Liver (tissue), 9 donors: Measurements from ENCODE around the gene TMEM259. TPM values are rescaled to one million over a fixed set of nuclear protein-coding genes. Genes with fewer than 3 reads are reported as not detected.

ENCODE experiments used
- DNase-seq: peaks from one replicate; pipeline ENCODE4 v3.0.0-alpha.2; 2017; ENCODE audit warnings: low spot score
- H3K27ac ChIP-seq, 2 donors: one replicate each; pipeline ENCODE4 v1.7.0; 2013; ENCODE audit warnings: inconsistent platforms in 2 of 2, low read length in 2 of 2, control low read depth in 1 of 2, low read depth in 1 of 2, mild to moderate bottlenecking in 1 of 2
- H3K27me3 ChIP-seq, 4 donors: one replicate each; pipeline versions ENCODE4 v1.6.1 to v1.7.0; 2013; ENCODE audit warnings: low read length in 3 of 4, inconsistent platforms in 1 of 4, mild to moderate bottlenecking in 1 of 4, moderate library complexity in 1 of 4; ENCODE audit not compliant: control insufficient read depth in 4 of 4, insufficient read depth in 4 of 4
- H3K36me3 ChIP-seq, 4 donors: one replicate each; pipeline versions ENCODE4 v1.6.1 to v1.7.0; 2013; ENCODE audit warnings: low read length in 3 of 4, mild to moderate bottlenecking in 3 of 4, low read depth in 1 of 4, moderate library complexity in 1 of 4; ENCODE audit not compliant: control insufficient read depth in 4 of 4, insufficient read depth in 3 of 4
- H3K4me1 ChIP-seq, 4 donors: one replicate each; pipeline versions ENCODE4 v1.6.1 to v1.7.0; 2013; ENCODE audit warnings: low read length in 3 of 4, mild to moderate bottlenecking in 3 of 4, moderate library complexity in 1 of 4; ENCODE audit not compliant: control insufficient read depth in 4 of 4, insufficient read depth in 4 of 4
- H3K4me3 ChIP-seq, 3 donors: one replicate each; pipeline versions ENCODE4 v1.6.1 to v1.7.0; 2013; ENCODE audit warnings: low read length in 3 of 3, control low read depth in 1 of 3, low read depth in 1 of 3, mild to moderate bottlenecking in 1 of 3
- H3K9ac ChIP-seq, 2 donors: one replicate each; pipeline ENCODE4 v1.7.0; 2013; ENCODE audit warnings: low read length in 2 of 2, mild to moderate bottlenecking in 2 of 2, moderate library complexity in 2 of 2, control low read depth in 1 of 2, low read depth in 1 of 2
- H3K9me3 ChIP-seq, 4 donors: one replicate each; pipeline versions ENCODE4 v1.6.1 to v1.7.0; 2013; ENCODE audit warnings: low read length in 3 of 4; ENCODE audit not compliant: control insufficient read depth in 4 of 4
- EGR1 ChIP-seq, 2 donors: IDR thresholded peaks; 2 replicates each; pipeline ENCODE4 v1.6.1; 2016 to 2018; ENCODE audit warnings: antibody characterized with exemption in 2 of 2, low read depth in 2 of 2
- FOXA1 ChIP-seq: IDR thresholded peaks from 2 replicates; pipeline ENCODE4 v1.6.1; 2016; ENCODE audit warnings: antibody characterized with exemption
- FOXA2 ChIP-seq: IDR thresholded peaks from 2 replicates; pipeline ENCODE4 v1.6.1; 2016; ENCODE audit warnings: antibody characterized with exemption
- GABPA ChIP-seq, 2 donors: IDR thresholded peaks in 1 of 2; conservative IDR thresholded peaks in 1 of 2; 2 replicates each; pipeline ENCODE4 v1.6.1; 2016; ENCODE audit warnings: antibody characterized with exemption in 2 of 2, mild to moderate bottlenecking in 1 of 2, moderate library complexity in 1 of 2
- HNF4A ChIP-seq, 2 donors: conservative IDR thresholded peaks; 2 replicates each; pipeline ENCODE4 v1.6.1; 2016; ENCODE audit warnings: antibody characterized with exemption in 2 of 2, mild to moderate bottlenecking in 2 of 2
- HNF4G ChIP-seq: IDR thresholded peaks from 2 replicates; pipeline ENCODE4 v1.6.1; 2016; ENCODE audit warnings: antibody characterized with exemption
- JUND ChIP-seq, 2 donors: IDR thresholded peaks; 2 replicates each; pipeline ENCODE4 v1.6.1; 2016; ENCODE audit warnings: antibody characterized with exemption in 2 of 2
- NR2F2 ChIP-seq: IDR thresholded peaks from 2 replicates; pipeline ENCODE4 v1.6.1; 2016; ENCODE audit warnings: antibody characterized with exemption
- RXRA ChIP-seq, 2 donors: IDR thresholded peaks; 2 replicates each; pipeline ENCODE4 v1.6.1; 2017 to 2018; ENCODE audit warnings: antibody characterized with exemption in 2 of 2, mild to moderate bottlenecking in 1 of 2
- SP1 ChIP-seq: IDR thresholded peaks from 2 replicates; pipeline ENCODE4 v1.6.1; 2018; ENCODE audit warnings: antibody characterized with exemption, mild to moderate bottlenecking
- TAF1 ChIP-seq: conservative IDR thresholded peaks from 2 replicates; pipeline ENCODE4 v1.6.1; 2016; ENCODE audit warnings: antibody characterized with exemption, mild to moderate bottlenecking
- YY1 ChIP-seq: IDR thresholded peaks from 2 replicates; pipeline ENCODE4 v1.6.1; 2016; ENCODE audit warnings: antibody characterized with exemption, mild to moderate bottlenecking
- WGBS: extraction: QIAGEN DNeasy Blood & Tissue Kit; methylation state at CpG from one replicate; pipeline ENCODE4 v1.1.7; 2013; 5-methylcytosine and 5-hydroxymethylcytosine counted together
- polyA plus RNA-seq, 2 donors: library from polyadenylated mRNA; stranded (reverse) in 1 of 2; unstranded in 1 of 2; fragments of 200-250 nt in 1 of 2; fragments of >200 nt in 1 of 2; fragmentation: Nextera tagmentation in 1 of 2; extraction: Ambion mirVana in 1 of 2; gene quantifications; one replicate each; pipeline versions ENCODE4 v1.2.1 to v1.2.3, GENCODE V29; 2013 to 2015
- total RNA-seq, 2 donors: library from RNA; depleted of rRNA; stranded (reverse); fragments of >200 nt; gene quantifications; one replicate each; pipeline ENCODE4 v1.2.3, GENCODE V29; 2014
- TF ChIP-seq, protein P1 (sequence below): IDR thresholded peaks from 2 replicates; pipeline ENCODE4 v1.6.1; 2016; ENCODE audit warnings: antibody characterized with exemption
- TF ChIP-seq, protein P2 (sequence below): fragments of 150-350 bp; IDR thresholded peaks from 2 replicates; pipeline ENCODE4 v1.5.1; 2017; ENCODE audit warnings: improper control_type of control experiment, low read depth, low read length; ENCODE audit not compliant: missing input control
- TF ChIP-seq, protein P3 (sequence below): IDR thresholded peaks from 2 replicates; pipeline ENCODE4 v1.6.1; 2016; ENCODE audit warnings: antibody characterized with exemption
- donor health status: healthy.
- donor health status: healthy.
- donor health status: healthy.
- donor health status: healthy.
- donor health status: healthy.

TMEM259 gene
- total and polyA plus RNA-seq, 4 donors: 29.7 to 99.3 (median 57.3) TPM

DNA sequence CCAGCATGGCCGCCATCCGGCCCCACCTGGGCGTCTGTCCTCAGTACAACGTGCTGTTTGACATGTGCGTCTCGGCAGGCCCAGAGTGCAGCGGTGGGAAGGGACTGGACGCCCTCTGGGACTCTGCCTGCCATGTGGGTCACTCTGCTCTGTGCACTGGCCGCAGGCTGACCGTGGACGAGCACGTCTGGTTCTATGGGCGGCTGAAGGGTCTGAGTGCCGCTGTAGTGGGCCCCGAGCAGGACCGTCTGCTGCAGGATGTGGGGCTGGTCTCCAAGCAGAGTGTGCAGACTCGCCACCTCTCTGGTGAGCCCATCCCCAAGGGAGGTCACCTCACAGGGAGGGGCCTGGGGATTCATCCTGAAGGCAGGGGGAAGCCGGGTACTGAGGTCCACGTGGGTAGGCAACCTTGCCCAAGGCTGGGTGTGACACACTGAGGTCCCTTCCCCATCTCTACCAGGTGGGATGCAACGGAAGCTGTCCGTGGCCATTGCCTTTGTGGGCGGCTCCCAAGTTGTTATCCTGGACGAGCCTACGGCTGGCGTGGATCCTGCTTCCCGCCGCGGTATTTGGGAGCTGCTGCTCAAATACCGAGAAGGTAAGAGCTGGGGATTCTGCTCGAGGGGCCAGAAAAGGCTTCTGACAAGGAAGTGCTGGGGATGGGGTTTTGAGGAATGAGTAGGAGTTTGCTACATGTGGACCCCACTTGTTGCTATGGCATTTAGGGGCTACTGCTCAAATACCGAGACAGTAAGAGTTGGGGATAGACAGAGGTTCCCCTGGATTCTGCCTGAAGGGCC, 30.3 kb upstream of the TMEM259 start:
- H3K27ac ChIP-seq: no peak overlapping the region
- H3K9ac ChIP-seq: no peak overlapping the region
- H3K9me3 ChIP-seq: no peaks in the 10 kb centered on the region
- H3K4me3 ChIP-seq: no peak overlapping the region
- DNase-seq: no peak
- TF ChIP-seq EGR1 (IDR thresholded peaks at IDR 0.05; ENCODE audit: low read depth in 2 of 2) (no peak), TAF1 (no peak)
- no peaks in the 10 kb centered on the region for H3K27me3 ChIP-seq
- H3K36me3 ChIP-seq: peaks cover 0 to 3% (median 0%) of the 10 kb centered on the region in 4 donors
- peaks cover 0 to 2% (median 0%) of the 10 kb centered on the region in 4 donors for H3K4me1 ChIP-seq
- WGBS: 93% methylated on average over 31 of the region's 31 CpGs

DNA sequence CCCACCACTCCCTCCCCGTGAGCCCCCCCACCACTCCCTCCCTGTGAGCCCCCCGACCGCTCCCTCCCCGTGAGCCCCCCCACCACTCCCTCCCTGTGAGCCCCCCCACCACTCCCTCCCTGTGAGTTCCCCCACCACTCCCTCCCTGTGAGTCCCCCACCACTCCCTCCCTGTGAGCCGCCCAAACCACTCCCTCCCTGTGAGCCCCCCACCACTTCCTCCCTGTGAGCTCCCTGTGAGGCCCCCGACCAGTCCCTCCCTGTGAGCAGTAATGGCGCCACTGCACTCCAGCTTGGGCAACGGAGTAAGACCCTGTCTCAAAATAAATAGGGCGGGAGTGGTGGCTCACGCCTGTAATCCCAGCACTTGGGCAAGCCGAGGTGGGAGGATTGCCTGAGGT, 28.9 kb upstream of the TMEM259 start:
- Histone ChIP-seq H3K4me3 (no peak overlapping the region), H3K9ac (no peak overlapping the region), H3K27ac (no peak overlapping the region), H3K4me1 (peaks cover 0 to 2% (median 0%) of the 10 kb centered on the region in 4 donors), H3K27me3 (no peaks in the 10 kb centered on the region), H3K36me3 (peaks cover 0 to 3% (median 0%) of the 10 kb centered on the region in 4 donors), H3K9me3 (no peaks in the 10 kb centered on the region)
- DNase-seq: no peak
- 78% methylated on average over 11 of the region's 11 CpGs for WGBS
- TF ChIP-seq NR2F2 (no peak), YY1 (no peak), HNF4A (conservative IDR thresholded peaks at IDR 0.05) (no peak), GABPA (IDR thresholded peaks at IDR 0.05 in 1 of 2, conservative IDR thresholded peaks at IDR 0.05 in 1 of 2) (no peak), HNF4G (no peak), EGR1 (IDR thresholded peaks at IDR 0.05; ENCODE audit: low read depth in 2 of 2) (no peak), RXRA (IDR thresholded peaks at IDR 0.05) (no peak), JUND (IDR thresholded peaks at IDR 0.05) (no peak), SP1 (no peak), FOXA1 (no peak), FOXA2 (no peak)
- TF ChIP-seq, protein P1, sequence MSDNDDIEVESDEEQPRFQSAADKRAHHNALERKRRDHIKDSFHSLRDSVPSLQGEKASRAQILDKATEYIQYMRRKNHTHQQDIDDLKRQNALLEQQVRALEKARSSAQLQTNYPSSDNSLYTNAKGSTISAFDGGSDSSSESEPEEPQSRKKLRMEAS: no peak
- TF ChIP-seq, protein P2, sequence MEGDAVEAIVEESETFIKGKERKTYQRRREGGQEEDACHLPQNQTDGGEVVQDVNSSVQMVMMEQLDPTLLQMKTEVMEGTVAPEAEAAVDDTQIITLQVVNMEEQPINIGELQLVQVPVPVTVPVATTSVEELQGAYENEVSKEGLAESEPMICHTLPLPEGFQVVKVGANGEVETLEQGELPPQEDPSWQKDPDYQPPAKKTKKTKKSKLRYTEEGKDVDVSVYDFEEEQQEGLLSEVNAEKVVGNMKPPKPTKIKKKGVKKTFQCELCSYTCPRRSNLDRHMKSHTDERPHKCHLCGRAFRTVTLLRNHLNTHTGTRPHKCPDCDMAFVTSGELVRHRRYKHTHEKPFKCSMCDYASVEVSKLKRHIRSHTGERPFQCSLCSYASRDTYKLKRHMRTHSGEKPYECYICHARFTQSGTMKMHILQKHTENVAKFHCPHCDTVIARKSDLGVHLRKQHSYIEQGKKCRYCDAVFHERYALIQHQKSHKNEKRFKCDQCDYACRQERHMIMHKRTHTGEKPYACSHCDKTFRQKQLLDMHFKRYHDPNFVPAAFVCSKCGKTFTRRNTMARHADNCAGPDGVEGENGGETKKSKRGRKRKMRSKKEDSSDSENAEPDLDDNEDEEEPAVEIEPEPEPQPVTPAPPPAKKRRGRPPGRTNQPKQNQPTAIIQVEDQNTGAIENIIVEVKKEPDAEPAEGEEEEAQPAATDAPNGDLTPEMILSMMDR: no peak

DNA sequence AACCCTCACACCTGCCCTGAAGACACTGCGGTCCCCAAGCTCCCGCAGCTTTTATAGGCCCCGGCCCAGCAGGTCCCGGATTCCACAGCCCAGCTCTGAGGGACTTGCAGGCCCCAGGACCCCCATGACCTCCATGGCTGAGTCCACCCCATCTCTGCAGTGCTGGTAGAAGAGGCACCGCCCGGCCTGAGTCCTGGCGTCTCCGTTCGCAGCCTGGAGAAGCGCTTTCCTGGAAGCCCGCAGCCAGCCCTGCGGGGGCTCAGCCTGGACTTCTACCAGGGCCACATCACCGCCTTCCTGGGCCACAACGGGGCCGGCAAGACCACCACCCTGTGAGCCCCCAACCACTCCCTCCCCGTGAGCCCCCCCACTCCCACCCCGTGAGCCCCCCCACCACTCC, 28.2 kb upstream of the TMEM259 start:
- H3K4me3 ChIP-seq: no peak overlapping the region
- H3K36me3 ChIP-seq: peaks cover 0 to 3% (median 0%) of the 10 kb centered on the region in 4 donors
- no peak for DNase-seq
- TF ChIP-seq SP1: no peak
- no peak for TF ChIP-seq EGR1 (IDR thresholded peaks at IDR 0.05; ENCODE audit: low read depth in 2 of 2)
- TF ChIP-seq, protein P2: no peak
- TF ChIP-seq, protein P3, sequence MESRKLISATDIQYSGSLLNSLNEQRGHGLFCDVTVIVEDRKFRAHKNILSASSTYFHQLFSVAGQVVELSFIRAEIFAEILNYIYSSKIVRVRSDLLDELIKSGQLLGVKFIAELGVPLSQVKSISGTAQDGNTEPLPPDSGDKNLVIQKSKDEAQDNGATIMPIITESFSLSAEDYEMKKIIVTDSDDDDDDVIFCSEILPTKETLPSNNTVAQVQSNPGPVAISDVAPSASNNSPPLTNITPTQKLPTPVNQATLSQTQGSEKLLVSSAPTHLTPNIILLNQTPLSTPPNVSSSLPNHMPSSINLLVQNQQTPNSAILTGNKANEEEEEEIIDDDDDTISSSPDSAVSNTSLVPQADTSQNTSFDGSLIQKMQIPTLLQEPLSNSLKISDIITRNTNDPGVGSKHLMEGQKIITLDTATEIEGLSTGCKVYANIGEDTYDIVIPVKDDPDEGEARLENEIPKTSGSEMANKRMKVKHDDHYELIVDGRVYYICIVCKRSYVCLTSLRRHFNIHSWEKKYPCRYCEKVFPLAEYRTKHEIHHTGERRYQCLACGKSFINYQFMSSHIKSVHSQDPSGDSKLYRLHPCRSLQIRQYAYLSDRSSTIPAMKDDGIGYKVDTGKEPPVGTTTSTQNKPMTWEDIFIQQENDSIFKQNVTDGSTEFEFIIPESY: no peak
- no peak for TF ChIP-seq NR2F2
- no peak for TF ChIP-seq FOXA1
- no peak for TF ChIP-seq HNF4A (conservative IDR thresholded peaks at IDR 0.05)
- TF ChIP-seq, protein P1: no peak
- TF ChIP-seq TAF1: no peak
- no peak for TF ChIP-seq HNF4G
- no peak for TF ChIP-seq GABPA (IDR thresholded peaks at IDR 0.05 in 1 of 2, conservative IDR thresholded peaks at IDR 0.05 in 1 of 2)
- TF ChIP-seq RXRA (IDR thresholded peaks at IDR 0.05): no peak
- no peak for TF ChIP-seq JUND (IDR thresholded peaks at IDR 0.05)
- TF ChIP-seq YY1: no peak

More for the DNA sequence above, 28.2 kb upstream of the TMEM259 start:
- Histone ChIP-seq H3K4me1 (peaks cover 0 to 2% (median 0%) of the 10 kb centered on the region in 4 donors), H3K9me3 (no peaks in the 10 kb centered on the region), H3K9ac (no peak overlapping the region), H3K27ac (no peak overlapping the region), H3K27me3 (no peaks in the 10 kb centered on the region)
- 95% methylated on average over 17 of the region's 17 CpGs for WGBS
